Gastrocnemius medialis (tissue), 4 donors: ENCODE measurements around the gene TMEM61. TPM values are rescaled to one million over a fixed set of nuclear protein-coding genes. Genes with fewer than 3 reads are reported as not detected.

ENCODE experiments used
- ATAC-seq, 2 donors: fragments of 150-250 bp; one replicate each; pipeline ENCODE4 v1.9.1; 2016
- DNase-seq, 2 donors: peaks; one replicate each; pipeline ENCODE4 v3.0.0-alpha.2; 2019
- H3K27ac ChIP-seq, 4 donors: fragments of 200-600 bp; sonication (generic); 1 replicate in 1 of 4; 2 replicates in 3 of 4; pipeline ENCODE4 v1.5.1; 2016 to 2018; ENCODE audit warnings: mild to moderate bottlenecking in 2 of 4, moderate library complexity in 1 of 4
- H3K27me3 ChIP-seq, 3 donors: fragments of 200-600 bp; sonication (generic) in 2 of 3; 1 replicate in 1 of 3; 2 replicates in 2 of 3; pipeline versions ENCODE4 v1.5.1 to v1.6.0; 2016 to 2019; ENCODE audit warnings: mild to moderate bottlenecking in 1 of 3, moderate library complexity in 1 of 3
- H3K36me3 ChIP-seq, 2 donors: fragments of 200-600 bp; sonication (generic) in 1 of 2; one replicate each; pipeline ENCODE4 v1.5.1; 2017 to 2018
- H3K4me1 ChIP-seq, 2 donors: fragments of 200-600 bp; sonication (generic) in 1 of 2; one replicate each; pipeline ENCODE4 v1.5.1; 2016 to 2017; ENCODE audit warnings: mild to moderate bottlenecking in 2 of 2
- H3K4me3 ChIP-seq, 4 donors: fragments of 200-600 bp; sonication (generic) in 3 of 4; 1 replicate in 1 of 4; 2 replicates in 3 of 4; pipeline ENCODE4 v1.5.1; 2016 to 2019; ENCODE audit warnings: mild to moderate bottlenecking in 2 of 4
- H3K9me3 ChIP-seq, 3 donors: fragments of 200-600 bp; sonication (generic) in 2 of 3; 1 replicate in 1 of 3; 2 replicates in 2 of 3; pipeline ENCODE4 v1.5.1; 2016 to 2019
- CTCF ChIP-seq, 5 experiments: fragments of 450-650 bp in 3 of 5; fragments of 200-600 bp in 2 of 5; sonication (generic) in 2 of 5; IDR thresholded peaks in 4 of 5; conservative IDR thresholded peaks in 1 of 5; 1 replicate in 4 of 5; 2 replicates in 1 of 5; pipeline ENCODE4 v1.5.1; 2016 to 2019; ENCODE audit warnings: antibody characterized with exemption in 5 of 5, mild to moderate bottlenecking in 3 of 5, moderate library complexity in 3 of 5
- POLR2A ChIP-seq, 2 donors: fragments of 450-650 bp; IDR thresholded peaks; one replicate each; pipeline ENCODE4 v1.6.1; 2017; ENCODE audit warnings: antibody characterized with exemption in 2 of 2, mild to moderate bottlenecking in 2 of 2, moderate library complexity in 2 of 2
- in situ Hi-C, 4 donors: fragments of 200-750 bp; cut with MboI; loops; one replicate each; pipeline versions ENCODE4 v1.15.0 to v1.8.0; 2017; ENCODE audit warnings: low sequenced_read_pairs in 4 of 4
- intact Hi-C: fragments of 100-400 bp; cut with DNase I; formaldehyde crosslinking; loops from one replicate; pipeline ENCODE4 v1.15.1; 2023; ENCODE audit warnings: low total_unique reads
- total RNA-seq, 4 donors: library from RNA; depleted of rRNA; stranded (reverse); fragments of >200 nt; gene quantifications; one replicate each; pipeline versions ENCODE4 v1.1.0 to v1.2.3, GENCODE V29; 2016

Gene TMEM61
- total RNA-seq, 4 donors from 2014 or later: 0.58 TPM; not detected in 3

GRCh38 chr1:55033265-55033614 is 52.8 kb downstream of the TMEM61 start:
- H3K27me3 ChIP-seq: peaks cover 18 to 34% (median 28%) of the 10 kb centered on the region in 3 donors
- no peaks in the 10 kb centered on the region for H3K36me3 ChIP-seq
- DNase-seq: no peak

GRCh38 chr1:55034476-55035133 is 54.2 kb downstream of the TMEM61 start:
- TF ChIP-seq POLR2A (IDR thresholded peaks at IDR 0.05): no peak
- no peak for TF ChIP-seq CTCF (IDR thresholded peaks at IDR 0.05 in 4 of 5, conservative IDR thresholded peaks at IDR 0.05 in 1 of 5)
- H3K4me1 ChIP-seq: no peaks in the 10 kb centered on the region
- in situ Hi-C loops: no loop called here
- no peak overlapping the region for H3K27ac ChIP-seq
- H3K9me3 ChIP-seq: no peaks in the 10 kb centered on the region
- DNase-seq (no peak), ATAC-seq (no peak)
- peaks cover 32 to 47% (median 42%) of the 10 kb centered on the region in 3 donors for H3K27me3 ChIP-seq
- H3K36me3 ChIP-seq: no peaks in the 10 kb centered on the region
- intact Hi-C loops: no loop called here
- H3K4me3 ChIP-seq: no peak overlapping the region

More at GRCh38 chr1:55033265-55033614, 52.8 kb downstream of the TMEM61 start:
- H3K9me3 ChIP-seq: no peaks in the 10 kb centered on the region
- no peaks in the 10 kb centered on the region for H3K4me1 ChIP-seq
- ATAC-seq: no peak
- H3K4me3 ChIP-seq: no peak overlapping the region
- TF ChIP-seq POLR2A (IDR thresholded peaks at IDR 0.05) (no peak), CTCF (IDR thresholded peaks at IDR 0.05 in 4 of 5, conservative IDR thresholded peaks at IDR 0.05 in 1 of 5) (no peak)
- intact Hi-C loops: no loop called here
- H3K27ac ChIP-seq: no peak overlapping the region
- in situ Hi-C loops: no loop called here

- no peak for DNase-seq
- H3K27me3 ChIP-seq: peaks cover 44 to 58% (median 53%) of the 10 kb centered on the region in 3 donors
- intact Hi-C loops: no loop called here
- no peaks in the 10 kb centered on the region for H3K36me3 ChIP-seq
- peaks cover 0 to 3% of the 10 kb centered on the region in 2 donors for H3K4me1 ChIP-seq
- H3K4me3 ChIP-seq: no peak overlapping the region
- ATAC-seq: no peak
- H3K9me3 ChIP-seq: no peaks in the 10 kb centered on the region
- no peak for TF ChIP-seq POLR2A (IDR thresholded peaks at IDR 0.05)
- no peak for TF ChIP-seq CTCF (IDR thresholded peaks at IDR 0.05 in 4 of 5, conservative IDR thresholded peaks at IDR 0.05 in 1 of 5)
- in situ Hi-C loops: no loop called here
- H3K27ac ChIP-seq: no peak overlapping the region
Observed at GRCh38 chr1:55035904-55036303, 55.5 kb downstream of the TMEM61 start.

DNA sequence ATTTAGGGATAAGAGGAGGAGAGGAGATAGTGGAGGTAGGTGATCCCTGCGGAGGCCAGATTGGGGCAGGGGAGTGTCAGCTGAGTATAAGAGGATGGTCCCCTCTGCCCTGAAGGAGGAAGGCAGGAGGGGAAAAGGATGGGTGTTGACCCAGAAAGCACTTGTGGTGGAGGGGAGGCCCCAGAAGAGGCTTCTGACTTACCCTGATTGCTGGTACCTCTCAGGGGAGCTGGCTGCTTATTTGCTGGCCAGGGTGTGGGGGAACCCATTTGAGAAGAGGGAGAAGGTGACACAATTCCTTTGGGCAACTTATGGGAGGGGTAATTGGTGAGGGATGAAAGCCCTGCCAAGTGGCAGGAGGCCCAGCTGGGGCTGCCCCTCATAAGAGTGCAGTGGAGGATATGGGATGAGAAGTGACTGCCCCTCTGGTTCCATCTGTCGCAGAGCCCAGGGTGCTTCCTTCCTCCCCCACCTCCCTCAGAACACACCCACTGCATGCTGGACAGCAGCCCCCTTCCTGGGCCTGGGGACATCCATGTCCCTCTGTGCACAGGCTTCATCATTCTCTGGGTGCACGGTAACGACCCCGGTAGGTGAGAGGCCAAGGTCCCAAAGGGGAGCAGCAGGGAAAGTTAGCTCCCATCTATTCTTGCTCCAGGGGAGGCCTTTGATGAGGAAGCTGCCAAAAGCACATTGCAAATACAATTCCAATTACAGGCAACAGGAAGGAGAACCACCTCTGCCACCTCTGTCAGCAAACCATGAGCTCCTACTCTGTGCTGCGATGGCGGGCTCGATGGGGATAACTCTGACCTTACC is 57.5 kb downstream of the TMEM61 start:
- H3K27me3 ChIP-seq: peaks cover 51 to 62% (median 59%) of the 10 kb centered on the region in 3 donors
- DNase-seq (no peak), ATAC-seq (no peak)
- H3K36me3 ChIP-seq: no peaks in the 10 kb centered on the region
- intact Hi-C loops (no loop called here), in situ Hi-C loops (no loop called here)
- H3K9me3 ChIP-seq: no peaks in the 10 kb centered on the region
- H3K27ac ChIP-seq: no peak overlapping the region
- no peak for TF ChIP-seq CTCF (IDR thresholded peaks at IDR 0.05 in 4 of 5, conservative IDR thresholded peaks at IDR 0.05 in 1 of 5)
- TF ChIP-seq POLR2A (IDR thresholded peaks at IDR 0.05): no peak
- H3K4me1 ChIP-seq: peaks cover 0 to 3% of the 10 kb centered on the region in 2 donors
- H3K4me3 ChIP-seq: no peak overlapping the region
